GM19193 (cell line): Measurements from ENCODE around the gene TTLL13.

ENCODE experiments used
- POLR2A ChIP-seq: IDR thresholded peaks from 4 replicates; pipeline ENCODE4 v1.6.1; 2011; ENCODE audit not compliant: insufficient read depth, insufficient read length; ENCODE audit errors: extremely low read depth

TTLL13 gene

GRCh38 chr15:90211009-90211408 is 38.3 kb upstream of the TTLL13 start:
- no peak for TF ChIP-seq POLR2A

- no peak for TF ChIP-seq POLR2A
Observed at GRCh38 chr15:90211440-90212143, 37.8 kb upstream of the TTLL13 start.

- TF ChIP-seq POLR2A = no peak
Observed at GRCh38 chr15:90212221-90213098, 36.9 kb upstream of the TTLL13 start.

- no peak for TF ChIP-seq POLR2A
Observed at GRCh38 chr15:90213122-90213817, 36.1 kb upstream of the TTLL13 start.

GRCh38 chr15:90213818-90214204 is 35.5 kb upstream of the TTLL13 start:
- TF ChIP-seq POLR2A = no peak

- TF ChIP-seq POLR2A = no peak
Observed at GRCh38 chr15:90214553-90215196, 34.7 kb upstream of the TTLL13 start.

- no peak for TF ChIP-seq POLR2A
Observed at GRCh38 chr15:90217671-90218394, 31.5 kb upstream of the TTLL13 start.

GRCh38 chr15:90219421-90220141 is 29.8 kb upstream of the TTLL13 start:
- TF ChIP-seq POLR2A = no peak

- no peak for TF ChIP-seq POLR2A
Observed at GRCh38 chr15:90221246-90221900, 28.0 kb upstream of the TTLL13 start.

GRCh38 chr15:90222547-90222946 is 26.8 kb upstream of the TTLL13 start:
- TF ChIP-seq POLR2A = no peak

- TF ChIP-seq POLR2A = no peak
Observed at GRCh38 chr15:90223441-90224165, 25.8 kb upstream of the TTLL13 start.

GRCh38 chr15:90225047-90225446 is 24.3 kb upstream of the TTLL13 start:
- no peak for TF ChIP-seq POLR2A
